HepG2 (cell line): ENCODE data around the gene SAE1. TPM values are rescaled to one million over a fixed set of nuclear protein-coding genes. Genes with fewer than 3 reads are reported as not detected.

ENCODE experiments used
- DRAP1 ChIP-seq: IDR thresholded peaks from 2 replicates; pipeline ENCODE4 v1.6.1; 2016; ENCODE audit warnings: missing genetic modification reagents, missing compliant biosample characterization
- GABPA ChIP-seq, 2 experiments: IDR thresholded peaks; 2 replicates each; pipeline ENCODE4 v1.6.1; 2011 to 2016; ENCODE audit warnings: low read depth in 2 of 2, low read length in 1 of 2, missing biosample characterization in 1 of 2, missing genetic modification characterization in 1 of 2
- HBP1 ChIP-seq: IDR thresholded peaks from 2 replicates; pipeline ENCODE4 v1.6.1; 2016; ENCODE audit warnings: low read depth, control low read depth
- HNRNPLL ChIP-seq: fragments of 200-400 bp; formaldehyde crosslinking; IDR thresholded peaks from 2 replicates; pipeline ENCODE4 v1.6.1; 2017; ENCODE audit warnings: mild to moderate bottlenecking, low read depth, low read length; ENCODE audit not compliant: poor library complexity, severe bottlenecking
- KLF11 ChIP-seq: IDR thresholded peaks from 2 replicates; pipeline ENCODE4 v1.6.1; 2016; ENCODE audit warnings: missing compliant biosample characterization
- KMT2B ChIP-seq: IDR thresholded peaks from 2 replicates; pipeline ENCODE4 v1.6.1; 2016; ENCODE audit warnings: missing genetic modification reagents, missing compliant biosample characterization
- MAF1 ChIP-seq: sonication (generic); formaldehyde crosslinking; IDR thresholded peaks from 2 replicates; pipeline ENCODE4 v1.5.0; 2020; ENCODE audit warnings: missing genetic modification reagents, borderline replicate concordance
- MAX ChIP-seq: IDR thresholded peaks from 2 replicates; pipeline ENCODE4 v1.6.1; 2012; ENCODE audit warnings: inconsistent platforms
- MXD1 ChIP-seq: sonication (generic); formaldehyde crosslinking; IDR thresholded peaks from 2 replicates; pipeline ENCODE4 v1.4.0; 2020; ENCODE audit warnings: mild to moderate bottlenecking, missing genetic modification reagents
- MXI1 ChIP-seq: IDR thresholded peaks from 3 replicates; pipeline ENCODE4 v1.6.1; 2012; ENCODE audit warnings: low read depth, low read length, inconsistent platforms, borderline replicate concordance
- NFE2L2 ChIP-seq: fragments of 150-350 bp; IDR thresholded peaks from 2 replicates; pipeline ENCODE4 v1.6.1; 2014; ENCODE audit warnings: low read length
- NR3C1 ChIP-seq: sonication (generic); formaldehyde crosslinking; IDR thresholded peaks from 2 replicates; pipeline ENCODE4 v1.4.0; 2020; ENCODE audit warnings: missing genetic modification reagents
- POLR2A ChIP-seq, 2 experiments: IDR thresholded peaks; 2 replicates each; pipeline ENCODE4 v1.6.1; 2011; ENCODE audit warnings: low read depth in 2 of 2, low read length in 2 of 2, mild to moderate bottlenecking in 1 of 2, moderate library complexity in 1 of 2; ENCODE audit not compliant: insufficient read depth in 1 of 2
- RBM22 ChIP-seq: fragments of 200-400 bp; formaldehyde crosslinking; optimal IDR thresholded peaks from 2 replicates; pipeline ENCODE3; 2017; ENCODE audit warnings: mild to moderate bottlenecking, low read length, moderate library complexity
- RFX5 ChIP-seq: IDR thresholded peaks from 2 replicates; pipeline ENCODE4 v1.6.1; 2011; ENCODE audit warnings: low read depth, low read length, improper control_type of control experiment
- SP140L ChIP-seq: sonication (generic); formaldehyde crosslinking; IDR thresholded peaks from 2 replicates; pipeline ENCODE4 v1.4.0; 2020; ENCODE audit warnings: missing genetic modification reagents, borderline replicate concordance
- TBX2 ChIP-seq: sonication (generic); formaldehyde crosslinking; IDR thresholded peaks from 2 replicates; pipeline ENCODE4 v1.5.0; 2020; ENCODE audit warnings: missing genetic modification reagents, mild to moderate bottlenecking, borderline replicate concordance
- TEAD3 ChIP-seq: optimal IDR thresholded peaks from 2 replicates; pipeline ENCODE3; 2016; ENCODE audit warnings: borderline replicate concordance
- THRA ChIP-seq: sonication (generic); formaldehyde crosslinking; IDR thresholded peaks from 2 replicates; pipeline ENCODE4 v1.4.0; 2020; ENCODE audit warnings: missing genetic modification reagents, borderline replicate concordance
- ZBTB34 ChIP-seq: sonication (generic); formaldehyde crosslinking; IDR thresholded peaks from 2 replicates; pipeline ENCODE4 v1.8.0; 2022; ENCODE audit warnings: mild to moderate bottlenecking, missing genetic modification reagents
- ZKSCAN8 ChIP-seq: IDR thresholded peaks from 2 replicates; pipeline ENCODE4 v1.6.1; 2016; ENCODE audit warnings: borderline replicate concordance, missing genetic modification reagents, missing compliant biosample characterization
- ZNF362 ChIP-seq: sonication (generic); formaldehyde crosslinking; IDR thresholded peaks from 2 replicates; pipeline ENCODE4 v1.4.0; 2020; ENCODE audit warnings: missing genetic modification reagents, mild to moderate bottlenecking, borderline replicate concordance
- ZNF605 ChIP-seq: sonication (generic); formaldehyde crosslinking; IDR thresholded peaks from 2 replicates; pipeline ENCODE4 v1.8.0; 2022; ENCODE audit warnings: mild to moderate bottlenecking, missing genetic modification reagents
- ZNF766 ChIP-seq: sonication (generic); formaldehyde crosslinking; IDR thresholded peaks from 2 replicates; pipeline ENCODE4 v1.5.0; 2020; ENCODE audit warnings: missing genetic modification reagents, borderline replicate concordance
- polyA plus RNA-seq, 8 experiments: library from polyadenylated mRNA; depleted of rRNA in 3 of 8; stranded (reverse) in 7 of 8; unstranded in 1 of 8; fragments of >200 nt; fragmentation: Illumina TruSeq in 4 of 8; extraction: Trizol in 4 of 8; gene quantifications; 2 replicates each; pipeline versions ENCODE4 v1.2.1 to v1.2.3, GENCODE V29; 2011 to 2016; ENCODE audit warnings: low read depth in 4 of 8, missing spikeins in 1 of 8, mixed read lengths in 1 of 8; ENCODE audit not compliant: insufficient read depth in 1 of 8
- total RNA-seq, 5 experiments: library from RNA; depleted of rRNA; stranded (reverse); fragments of >200 nt; fragmentation: Illumina TruSeq; extraction: Trizol; gene quantifications; 2 replicates each; pipeline ENCODE4 v1.2.3, GENCODE V29; 2016; ENCODE audit warnings: low read depth in 1 of 5

The SAE1 gene
- total and polyA plus RNA-seq, 2 of the 13 experiments (the other 11 are each of a cell fraction or from before 2014, with no cell fraction given): 87.6 to 197 TPM

GRCh38 chr19:47210689-47211316, 80.2 kb downstream of the SAE1 start (continued):
- TF ChIP-seq THRA (CRISPR knock-in tag): 0 out of 2 replicates have a peak, but pooled peaks have one; percentile 28
- peak; percentile 28; the same call in 1 of the 2 replicates for TF ChIP-seq DRAP1 (CRISPR knock-in tag)
- no peak for TF ChIP-seq RFX5
- TF ChIP-seq ZKSCAN8 (CRISPR knock-in tag): peak; percentile 47; the same call in 1 of the 2 replicates
- TF ChIP-seq MAF1 (CRISPR knock-in tag): no peak
- TF ChIP-seq SP140L (CRISPR knock-in tag): no peak
- peak; percentile 60; the same call in 1 of the 2 replicates for TF ChIP-seq ZNF605
- TF ChIP-seq NFE2L2: no peak
- no peak for TF ChIP-seq NR3C1 (CRISPR knock-in tag)
- no peak for TF ChIP-seq GABPA (IDR thresholded peaks at IDR 0.05; ENCODE audit: low read depth, low read length)
- peak; percentile 18; the same call in 1 of the 2 replicates for TF ChIP-seq GABPA (CRISPR knock-in tag; IDR thresholded peaks at IDR 0.05; ENCODE audit: low read depth)
- no peak for TF ChIP-seq HBP1 (CRISPR knock-in tag)
- TF ChIP-seq KLF11 (CRISPR knock-in tag): 0 out of 2 replicates have a peak, but pooled peaks have one; percentile 31
- TF ChIP-seq TEAD3: peak; percentile 46
- no peak for TF ChIP-seq MXD1 (CRISPR knock-in tag)
- TF ChIP-seq MXI1: peak; percentile 32; the same call in 1 of the 3 replicates
- 0 out of 2 replicates have a peak, but pooled peaks have one; percentile 10 for TF ChIP-seq TBX2 (CRISPR knock-in tag)
- no peak for TF ChIP-seq HNRNPLL
- 0 out of 4 replicates have a peak, but pooled peaks of 1 of the 2 experiments have one; percentile 16 for TF ChIP-seq POLR2A (IDR thresholded peaks at IDR 0.05; ENCODE audit: insufficient read depth in 1 of 2, low read depth in 2 of 2, low read length in 2 of 2)
- peak; percentile 72 for TF ChIP-seq RBM22
- TF ChIP-seq ZNF362 (CRISPR knock-in tag): no peak
- no peak for TF ChIP-seq ZNF766 (CRISPR knock-in tag)
- TF ChIP-seq ZBTB34 (CRISPR knock-in tag): no peak
- no peak for TF ChIP-seq KMT2B
- peak; percentile 50; the same call in 1 of the 2 replicates for TF ChIP-seq MAX
